Measurements from ENCODE around the gene WDR82. TPM values are rescaled to one million over a fixed set of nuclear protein-coding genes. Genes with fewer than 3 reads are reported as not detected.

The WDR82 gene
- total and polyA plus RNA-seq, 2 of the 8 experiments (the other 6 are each of a cell fraction or from before 2014, with no cell fraction given), result 33.5 to 82.7 TPM

DNA sequence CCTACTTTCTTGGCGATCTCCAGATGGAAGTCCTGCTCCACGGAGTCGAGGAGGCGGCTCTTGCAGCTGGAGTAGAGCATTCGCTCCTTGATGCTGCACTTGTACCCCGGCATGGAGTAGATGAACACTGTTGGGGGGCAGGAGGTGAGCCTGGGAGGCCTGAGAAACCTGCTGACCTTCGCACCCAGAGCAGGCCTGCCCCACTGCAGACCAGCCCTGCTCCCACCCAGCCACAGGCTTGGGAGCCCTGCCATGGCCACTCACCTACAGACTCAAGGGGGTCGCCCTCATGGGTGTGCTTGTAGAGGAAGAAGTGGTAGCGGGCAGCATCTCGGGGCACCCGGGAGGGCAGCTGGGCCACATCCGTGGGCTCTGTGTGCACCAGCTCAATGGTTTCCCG is 48.8 kb downstream of the WDR82 start:
- no peak overlapping the region for H3K23ac ChIP-seq (ENCODE audit: insufficient read length)
- H2AFZ ChIP-seq (ENCODE audit: low read length), result no peak overlapping the region
- no peak overlapping the region for H4K8ac ChIP-seq (ENCODE audit: extremely low read depth, insufficient read depth, low read length)
- FAIRE-seq, result no peak
- H3K79me2 ChIP-seq (ENCODE audit: control insufficient read depth in 1 of 2, insufficient read depth in 2 of 2, low read length in 2 of 2), result no peaks in the 10 kb centered on the region
- 84% methylated on average over 13 of the region's 13 CpGs; no CpG with 5 or more reads in 1 of the 2 experiments for WGBS, 2 experiments (ENCODE audit: extremely low coverage in 1 of 2, insufficient coverage in 1 of 2, insufficient read length in 1 of 2, insufficient replicate concordance in 2 of 2, low coverage in 1 of 2, low lambda C conversion rate in 2 of 2, missing lambda C conversion rate in 1 of 2)
- H3K4me3 ChIP-seq (ENCODE audit: extremely low read depth in 1 of 4, insufficient read depth in 2 of 4, low read depth in 3 of 4, low read length in 4 of 4), result no peak overlapping the region
- no peak overlapping the region for H4K91ac ChIP-seq (replicated peaks; ENCODE audit: insufficient read length, low read length)
- H3K27me3 ChIP-seq (replicated peaks in 1 of 4; ENCODE audit: control insufficient read depth in 3 of 4, extremely low read depth in 1 of 4, insufficient read depth in 3 of 4, low read length in 3 of 4), result no peaks in the 10 kb centered on the region
- no peak overlapping the region for H3K4me2 ChIP-seq (ENCODE audit: insufficient read depth in 1 of 2, low read depth in 2 of 2, low read length in 2 of 2)
- H4K20me1 ChIP-seq (replicated peaks in 1 of 2; ENCODE audit: control insufficient read depth in 1 of 2, insufficient read depth in 2 of 2, low read length in 2 of 2), result peaks cover 10% of the 10 kb centered on the region in 2 experiments
- no peak overlapping the region for H4K5ac ChIP-seq (ENCODE audit: insufficient read length, low read depth, low read length)
- H2BK120ac ChIP-seq (replicated peaks; ENCODE audit: low read depth, low read length), result no peak overlapping the region
- H3K27ac ChIP-seq (ENCODE audit: low read depth, low read length), result no peak overlapping the region; the same call in 1 of the 2 replicates
- H3K36me3 ChIP-seq (ENCODE audit: control insufficient read depth in 2 of 4, insufficient read depth in 4 of 4, low read length in 3 of 4), result peaks cover 5 to 17% (median 11%) of the 10 kb centered on the region in 4 experiments; a peak in 5 of 8 replicates
- no peak overlapping the region for H2BK15ac ChIP-seq (ENCODE audit: low read length)
- no peak overlapping the region for H3K18ac ChIP-seq (ENCODE audit: extremely low read depth, low read length)
- no peaks in the 10 kb centered on the region for H3K23me2 ChIP-seq (ENCODE audit: low read depth, low read length)
- peaks cover 0 to 4% (median 2%) of the 10 kb centered on the region in 4 experiments; a peak in 5 of 7 replicates for H3K4me1 ChIP-seq (replicated peaks in 1 of 4; ENCODE audit: control insufficient read depth in 3 of 4, insufficient read depth in 4 of 4, low read length in 3 of 4)
- H2BK20ac ChIP-seq (ENCODE audit: low read length), result no peak overlapping the region
- no peak for DNase-seq (ENCODE audit: low read depth in 1 of 2, low spot score in 2 of 2)
- ChIA-PET CTCF (ENCODE audit: partially characterized antibody) (interaction anchor here (1.9 to 14.4 kb wide), 4 partner anchors 12 to 111 kb away, joined by 4 to 336 read pairs (median 128); partner anchors contain the start of genes PPM1M and TLR9), POLR2A (ENCODE audit: partially characterized antibody) (interaction anchor here (0.6 to 1.5 kb wide), 3 partner anchors 8 to 222 kb away, joined by 4 to 6 read pairs (median 4); partner anchors contain the start of gene WDR82)
- no peak overlapping the region for H2AK5ac ChIP-seq (ENCODE audit: low read depth, low read length)
- no peak overlapping the region for H2BK5ac ChIP-seq (ENCODE audit: low read depth, low read length)
- no peak overlapping the region for H3K9ac ChIP-seq (replicated peaks in 1 of 4; ENCODE audit: extremely low read depth in 1 of 4, low read depth in 3 of 4, low read length in 3 of 4)
- no peak overlapping the region for H3K14ac ChIP-seq (ENCODE audit: insufficient read length)
- H3K79me1 ChIP-seq (ENCODE audit: low read depth, low read length), result no peaks in the 10 kb centered on the region; the same call in 1 of the 2 replicates
- no peaks in the 10 kb centered on the region for H3K9me3 ChIP-seq (ENCODE audit: insufficient read depth in 2 of 2, low read depth in 1 of 2, low read length in 1 of 2)
- H3K56ac ChIP-seq (replicated peaks; ENCODE audit: insufficient read length, low read depth, low read length), result no peak overlapping the region
- H3K4ac ChIP-seq (replicated peaks; ENCODE audit: insufficient read length, low read depth, low read length), result no peak overlapping the region
- no peak overlapping the region for H2BK12ac ChIP-seq (ENCODE audit: low read depth, low read length)
- no peak for TF ChIP-seq JUND (IDR thresholded peaks at IDR 0.05; ENCODE audit: low read length)
- no peak for TF ChIP-seq TAF1 (IDR thresholded peaks at IDR 0.05; ENCODE audit: low read depth, low read length)
- no peak for TF ChIP-seq KDM1A (IDR thresholded peaks at IDR 0.05; ENCODE audit: borderline replicate concordance, low read length)
- no peak for TF ChIP-seq BACH1 (IDR thresholded peaks at IDR 0.05; ENCODE audit: low read length)
- TF ChIP-seq SIX5 (IDR thresholded peaks at IDR 0.05; ENCODE audit: low read depth, low read length), result no peak
- no peak for TF ChIP-seq EP300 (IDR thresholded peaks at IDR 0.05; ENCODE audit: borderline replicate concordance in 1 of 2, low read depth in 2 of 2, low read length in 2 of 2)
- no peak for TF ChIP-seq SUZ12 (IDR thresholded peaks at IDR 0.05; ENCODE audit: low read length)
- no peak for TF ChIP-seq HDAC2 (IDR thresholded peaks at IDR 0.05; ENCODE audit: borderline replicate concordance in 1 of 2, low read depth in 2 of 2, low read length in 2 of 2)
- no peak for TF ChIP-seq SP4 (IDR thresholded peaks at IDR 0.05; ENCODE audit: low read length)
- no peak for TF ChIP-seq NRF1 (IDR thresholded peaks at IDR 0.05; ENCODE audit: low read depth, low read length)
- TF ChIP-seq CBX8 (IDR thresholded peaks at IDR 0.05; ENCODE audit: borderline replicate concordance, low read depth, low read length), result no peak
- TF ChIP-seq SP2 (IDR thresholded peaks at IDR 0.05; ENCODE audit: low read length), result no peak
- TF ChIP-seq TBP (IDR thresholded peaks at IDR 0.05; ENCODE audit: low read depth, low read length), result no peak
